Measurements from ENCODE around the gene HBG2.

- peak in 3 of 6 experiments; percentile 13 to 20 (median 14) for TF ChIP-seq CTCF (IDR thresholded peaks at IDR 0.05)
- no peak for TF ChIP-seq POLR2A (IDR thresholded peaks at IDR 0.05)
Measured at GRCh38 chr11:5204787-5205186, 49.8 kb downstream of the HBG2 start.

All from thyroid gland (tissue), 4 donors.